Fibroblast of pulmonary artery (primary cell): ENCODE results near the gene PHLDB2.

Source experiments
- DNase-seq: peaks from one replicate; pipeline ENCODE4 v3.0.0-alpha.2; 2010; ENCODE audit warnings: low read depth
- H3K4me3 ChIP-seq: replicated peaks from 2 replicates; pipeline ENCODE4 v1.5.1; 2011; ENCODE audit warnings: low read depth, mild to moderate bottlenecking, control low read depth, low read length, moderate library complexity
- CTCF ChIP-seq: IDR thresholded peaks from 2 replicates; pipeline ENCODE4 v1.5.1; 2011; ENCODE audit warnings: mild to moderate bottlenecking, control low read depth, low read length, inconsistent platforms; ENCODE audit errors: missing control alignments

Gene PHLDB2

GRCh38 chr3:112002096-112002971 is 143.3 kb downstream of the PHLDB2 start:
- H3K4me3 ChIP-seq, result no peak overlapping the region
- no peak for TF ChIP-seq CTCF
- no peak for DNase-seq

GRCh38 chr3:112003321-112004080 is 144.4 kb downstream of the PHLDB2 start:
- no peak overlapping the region for H3K4me3 ChIP-seq
- DNase-seq, result no peak
- no peak for TF ChIP-seq CTCF

- DNase-seq, result no peak
- H3K4me3 ChIP-seq, result no peak overlapping the region
- TF ChIP-seq CTCF, result no peak
These were observed 145.1 kb downstream of the PHLDB2 start for GRCh38 chr3:112004187-112004586.

GRCh38 chr3:112004669-112005068 is 145.6 kb downstream of the PHLDB2 start:
- no peak overlapping the region for H3K4me3 ChIP-seq
- no peak for TF ChIP-seq CTCF
- DNase-seq, result no peak

- DNase-seq, result no peak
- no peak for TF ChIP-seq CTCF
- no peak overlapping the region for H3K4me3 ChIP-seq
These were observed 146.1 kb downstream of the PHLDB2 start for GRCh38 chr3:112005091-112005672.

GRCh38 chr3:112007633-112008032 is 148.6 kb downstream of the PHLDB2 start:
- peak; percentile 57 for DNase-seq
- TF ChIP-seq CTCF, result no peak
- H3K4me3 ChIP-seq, result no peak overlapping the region
